ENCODE results near the gene ARL13A. TPM values are rescaled to one million over a fixed set of nuclear protein-coding genes. Genes with fewer than 3 reads are reported as not detected.

The ARL13A gene
- total RNA-seq, 1 donor from 2014 or later = not detected

DNA sequence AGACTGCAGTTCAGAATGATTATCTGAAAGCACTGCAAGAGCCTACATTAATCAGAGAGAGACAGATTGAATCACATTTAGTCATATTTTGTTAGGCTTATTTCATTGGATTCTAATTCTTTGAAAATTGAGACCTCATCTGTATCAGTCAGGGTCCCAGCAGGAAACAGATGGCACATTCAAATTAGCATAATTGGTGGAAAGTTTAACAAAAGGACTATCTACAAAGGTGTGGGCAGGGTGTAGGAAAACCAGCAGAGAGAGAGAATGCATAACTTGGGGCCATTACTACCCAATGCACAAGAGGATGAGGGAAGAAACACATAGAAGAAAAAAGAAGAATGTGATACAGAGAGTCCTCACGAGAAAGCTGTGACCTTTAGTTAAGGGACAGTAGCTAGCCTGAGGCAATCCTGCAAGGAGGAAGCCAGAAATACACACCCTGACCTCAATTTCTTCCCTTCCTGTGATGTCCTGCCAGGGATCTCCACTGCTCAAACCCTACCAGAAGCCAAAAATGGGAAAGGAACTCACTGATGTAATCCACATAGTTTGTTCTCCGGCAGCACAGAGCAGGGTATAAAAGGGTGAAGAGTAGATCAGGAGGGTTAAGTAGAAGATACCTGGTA is 23.1 kb upstream of the ARL13A start:
- Histone ChIP-seq H3K27me3 (ENCODE audit: control insufficient read depth in 3 of 3, insufficient read depth in 3 of 3, low read length in 3 of 3) (no peaks in the 10 kb centered on the region), H3K4me3 (ENCODE audit: low read length in 3 of 3) (no peak overlapping the region), H3K4me1 (ENCODE audit: control insufficient read depth in 3 of 3, insufficient read depth in 3 of 3, low read length in 3 of 3) (no peaks in the 10 kb centered on the region), H3K36me3 (ENCODE audit: control insufficient read depth in 3 of 3, insufficient read depth in 3 of 3, low read length in 3 of 3) (no peaks in the 10 kb centered on the region), H3K9me3 (ENCODE audit: control insufficient read depth in 3 of 3, low read length in 3 of 3) (no peaks in the 10 kb centered on the region), H3K27ac (ENCODE audit: low read depth, low read length) (no peak overlapping the region), H3K9ac (ENCODE audit: low read depth in 1 of 3, low read length in 3 of 3) (no peak overlapping the region)

DNA sequence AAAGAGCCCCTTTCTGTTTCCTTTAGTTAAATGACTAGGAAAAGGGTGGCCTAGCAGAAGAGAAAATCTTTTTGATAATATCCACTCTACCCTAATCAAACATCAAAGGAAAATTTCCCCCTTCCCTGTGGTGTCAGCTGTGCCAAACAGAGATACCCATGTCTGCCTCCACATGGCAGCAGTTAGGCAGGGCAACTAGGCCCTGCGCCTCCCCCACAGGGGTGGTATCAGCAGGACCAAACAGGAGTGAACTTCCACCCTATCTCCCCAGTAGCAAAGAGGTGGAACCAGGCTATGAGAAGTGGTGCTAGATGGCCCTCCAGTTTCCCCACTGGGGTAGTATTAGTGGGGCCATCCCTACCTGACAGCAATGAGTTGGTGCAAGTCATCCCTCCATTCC is 21.0 kb upstream of the ARL13A start:
- Histone ChIP-seq H3K9me3 (ENCODE audit: control insufficient read depth in 3 of 3, low read length in 3 of 3) (no peaks in the 10 kb centered on the region), H3K27ac (ENCODE audit: low read depth, low read length) (no peak overlapping the region), H3K4me3 (ENCODE audit: low read length in 3 of 3) (no peak overlapping the region), H3K27me3 (ENCODE audit: control insufficient read depth in 3 of 3, insufficient read depth in 3 of 3, low read length in 3 of 3) (no peaks in the 10 kb centered on the region), H3K9ac (ENCODE audit: low read depth in 1 of 3, low read length in 3 of 3) (no peak overlapping the region), H3K4me1 (ENCODE audit: control insufficient read depth in 3 of 3, insufficient read depth in 3 of 3, low read length in 3 of 3) (no peaks in the 10 kb centered on the region), H3K36me3 (ENCODE audit: control insufficient read depth in 3 of 3, insufficient read depth in 3 of 3, low read length in 3 of 3) (no peaks in the 10 kb centered on the region)

DNA sequence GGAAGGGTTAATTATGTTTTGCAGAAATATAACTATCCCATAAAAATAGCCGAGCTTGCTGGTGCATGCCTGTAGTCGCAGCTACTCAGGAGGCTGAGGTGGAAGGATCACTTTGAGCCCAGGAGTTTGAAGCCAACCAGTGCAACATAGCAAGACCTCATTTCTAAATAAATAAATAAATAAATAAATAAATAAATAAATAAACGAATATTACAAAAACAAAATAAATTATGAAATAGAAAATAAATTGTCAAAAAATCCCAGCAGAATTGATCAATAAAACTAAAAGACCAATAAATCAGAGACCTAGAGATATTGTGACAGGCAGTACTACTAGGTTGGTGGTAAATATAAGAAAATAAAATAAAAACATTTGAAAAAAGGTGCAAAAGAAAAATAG is 6.7 kb upstream of the ARL13A start:
- Histone ChIP-seq H3K27me3 (ENCODE audit: control insufficient read depth in 3 of 3, insufficient read depth in 3 of 3, low read length in 3 of 3) (no peaks in the 10 kb centered on the region), H3K9me3 (ENCODE audit: control insufficient read depth in 3 of 3, low read length in 3 of 3) (peaks cover 0 to 2% (median 0%) of the 10 kb centered on the region in 3 donors), H3K4me1 (ENCODE audit: control insufficient read depth in 3 of 3, insufficient read depth in 3 of 3, low read length in 3 of 3) (no peaks in the 10 kb centered on the region), H3K36me3 (ENCODE audit: control insufficient read depth in 3 of 3, insufficient read depth in 3 of 3, low read length in 3 of 3) (no peaks in the 10 kb centered on the region), H3K9ac (ENCODE audit: low read depth in 1 of 3, low read length in 3 of 3) (no peak overlapping the region), H3K27ac (ENCODE audit: low read depth, low read length) (no peak overlapping the region), H3K4me3 (ENCODE audit: low read length in 3 of 3) (no peak overlapping the region)

DNA sequence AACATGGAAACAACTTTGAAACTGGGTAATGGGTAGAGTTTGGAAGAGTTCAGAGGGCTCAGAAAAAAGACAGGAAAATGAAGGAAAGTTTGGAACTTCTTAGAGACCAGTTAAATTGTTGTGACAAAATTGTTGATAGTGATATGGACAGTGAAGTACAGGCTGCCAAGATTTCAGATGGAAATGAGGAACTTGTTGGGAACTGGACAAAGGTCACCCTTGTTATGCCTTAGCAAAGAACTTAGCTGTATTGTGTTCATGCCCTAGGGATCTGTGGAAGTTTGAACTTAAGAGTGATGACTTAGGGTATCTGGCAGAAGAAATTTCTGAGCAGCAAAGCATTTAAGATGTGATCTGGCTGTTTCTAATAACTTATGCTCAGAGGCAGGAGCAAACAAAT is 5.1 kb upstream of the ARL13A start:
- Histone ChIP-seq H3K9ac (ENCODE audit: low read depth in 1 of 3, low read length in 3 of 3) (no peak overlapping the region), H3K4me1 (ENCODE audit: control insufficient read depth in 3 of 3, insufficient read depth in 3 of 3, low read length in 3 of 3) (no peaks in the 10 kb centered on the region), H3K36me3 (ENCODE audit: control insufficient read depth in 3 of 3, insufficient read depth in 3 of 3, low read length in 3 of 3) (no peaks in the 10 kb centered on the region), H3K27me3 (ENCODE audit: control insufficient read depth in 3 of 3, insufficient read depth in 3 of 3, low read length in 3 of 3) (no peaks in the 10 kb centered on the region), H3K4me3 (ENCODE audit: low read length in 3 of 3) (no peak overlapping the region), H3K9me3 (ENCODE audit: control insufficient read depth in 3 of 3, low read length in 3 of 3) (peaks cover 0 to 2% (median 0%) of the 10 kb centered on the region in 3 donors), H3K27ac (ENCODE audit: low read depth, low read length) (no peak overlapping the region)

DNA sequence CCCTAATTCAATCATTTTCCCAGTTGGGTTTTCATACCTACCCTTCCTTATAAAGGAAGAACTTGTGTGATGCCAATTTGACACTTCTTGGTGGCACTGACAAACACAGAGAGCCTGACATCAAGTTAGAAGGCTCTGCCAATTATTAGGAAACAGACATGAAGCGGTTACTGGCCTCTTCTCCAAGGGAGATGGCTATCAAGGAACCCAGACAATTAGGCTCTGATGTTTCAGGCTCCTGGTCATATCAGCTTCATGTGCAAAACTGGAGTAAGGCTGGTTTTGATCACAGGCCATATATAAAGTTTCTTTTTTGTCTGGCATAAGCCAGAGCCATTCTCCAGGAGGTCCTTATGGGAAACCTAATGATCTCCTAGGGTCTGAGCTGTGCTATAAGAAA is 428 bp downstream of the ARL13A start:
- H3K36me3 ChIP-seq (ENCODE audit: control insufficient read depth in 3 of 3, insufficient read depth in 3 of 3, low read length in 3 of 3) = no peaks in the 10 kb centered on the region
- H3K4me3 ChIP-seq (ENCODE audit: low read length in 3 of 3) = no peak overlapping the region
- H3K9ac ChIP-seq (ENCODE audit: low read depth in 1 of 3, low read length in 3 of 3) = no peak overlapping the region
- H3K27ac ChIP-seq (ENCODE audit: low read depth, low read length) = no peak overlapping the region
- peaks cover 0 to 2% (median 0%) of the 10 kb centered on the region in 3 donors for H3K9me3 ChIP-seq (ENCODE audit: control insufficient read depth in 3 of 3, low read length in 3 of 3)
- no peaks in the 10 kb centered on the region for H3K27me3 ChIP-seq (ENCODE audit: control insufficient read depth in 3 of 3, insufficient read depth in 3 of 3, low read length in 3 of 3)
- no peaks in the 10 kb centered on the region for H3K4me1 ChIP-seq (ENCODE audit: control insufficient read depth in 3 of 3, insufficient read depth in 3 of 3, low read length in 3 of 3)

DNA sequence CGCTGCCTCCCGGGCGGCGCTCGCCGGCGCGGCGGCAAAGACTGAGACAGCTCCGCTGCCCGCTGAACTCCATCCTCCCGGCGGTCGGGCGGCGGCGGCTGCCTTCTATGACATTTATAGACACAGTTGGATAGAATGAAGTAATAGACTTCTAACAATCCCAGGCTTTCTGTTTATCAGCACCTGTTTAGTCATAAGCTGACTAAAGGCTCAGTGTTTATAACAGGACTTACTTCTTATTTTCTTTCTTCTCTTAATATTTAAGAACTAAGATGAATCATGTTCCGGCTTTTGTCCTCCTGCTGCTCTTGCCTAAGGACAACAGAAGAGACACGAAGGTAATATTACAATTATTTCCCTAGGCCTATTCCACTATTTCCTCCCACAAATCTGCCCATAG is 3.9 kb downstream of the ARL13A start:
- Histone ChIP-seq H3K9me3 (ENCODE audit: control insufficient read depth in 3 of 3, low read length in 3 of 3) (no peaks in the 10 kb centered on the region), H3K9ac (ENCODE audit: low read depth in 1 of 3, low read length in 3 of 3) (no peak overlapping the region), H3K27ac (ENCODE audit: low read depth, low read length) (no peak overlapping the region), H3K4me1 (ENCODE audit: control insufficient read depth in 3 of 3, insufficient read depth in 3 of 3, low read length in 3 of 3) (no peaks in the 10 kb centered on the region), H3K4me3 (ENCODE audit: low read length in 3 of 3) (no peak overlapping the region), H3K27me3 (ENCODE audit: control insufficient read depth in 3 of 3, insufficient read depth in 3 of 3, low read length in 3 of 3) (no peaks in the 10 kb centered on the region), H3K36me3 (ENCODE audit: control insufficient read depth in 3 of 3, insufficient read depth in 3 of 3, low read length in 3 of 3) (no peaks in the 10 kb centered on the region)

DNA sequence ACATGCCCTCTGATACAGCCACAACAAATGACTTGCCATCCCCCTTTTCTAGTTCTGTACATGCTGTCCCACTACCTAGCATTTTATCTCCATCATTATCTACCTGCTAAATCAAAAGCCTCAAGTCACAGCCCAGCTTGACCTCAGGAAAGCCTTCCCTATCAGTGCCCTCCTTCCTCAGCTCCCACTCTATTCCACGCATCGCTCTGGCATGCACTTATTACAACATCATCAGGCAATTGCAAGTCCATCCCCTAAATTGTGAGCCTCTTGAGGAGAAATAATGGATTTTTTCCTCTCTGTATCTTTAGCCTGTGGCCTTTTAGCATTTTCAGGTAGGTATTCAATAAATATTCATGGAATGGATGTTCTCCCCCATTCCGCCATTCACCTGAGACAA is 5.7 kb downstream of the ARL13A start:
- H3K27me3 ChIP-seq (ENCODE audit: control insufficient read depth in 3 of 3, insufficient read depth in 3 of 3, low read length in 3 of 3) = no peaks in the 10 kb centered on the region
- no peaks in the 10 kb centered on the region for H3K36me3 ChIP-seq (ENCODE audit: control insufficient read depth in 3 of 3, insufficient read depth in 3 of 3, low read length in 3 of 3)
- no peak overlapping the region for H3K27ac ChIP-seq (ENCODE audit: low read depth, low read length)
- H3K4me1 ChIP-seq (ENCODE audit: control insufficient read depth in 3 of 3, insufficient read depth in 3 of 3, low read length in 3 of 3) = no peaks in the 10 kb centered on the region
- H3K9me3 ChIP-seq (ENCODE audit: control insufficient read depth in 3 of 3, low read length in 3 of 3) = no peaks in the 10 kb centered on the region
- H3K9ac ChIP-seq (ENCODE audit: low read depth in 1 of 3, low read length in 3 of 3) = no peak overlapping the region
- H3K4me3 ChIP-seq (ENCODE audit: low read length in 3 of 3) = no peak overlapping the region

DNA sequence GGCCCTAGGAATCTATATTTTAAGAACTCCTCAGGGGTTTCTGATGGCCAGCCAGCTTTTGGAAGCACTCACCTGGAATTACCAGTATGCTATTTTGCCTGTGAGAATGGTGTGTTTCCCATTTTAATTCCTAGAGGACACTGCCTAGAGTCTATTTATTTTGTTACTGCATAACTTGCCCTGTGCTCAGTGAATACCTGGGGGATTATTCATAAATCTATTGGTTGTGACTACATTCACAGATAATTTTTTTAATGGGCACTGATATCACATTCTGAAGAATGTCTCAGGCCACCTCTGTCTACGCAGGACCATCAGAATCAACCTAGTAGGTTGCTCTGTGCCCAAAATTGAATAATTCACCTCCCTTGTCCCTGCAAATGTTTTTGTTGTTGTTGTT is 6.7 kb downstream of the ARL13A start:
- no peaks in the 10 kb centered on the region for H3K36me3 ChIP-seq (ENCODE audit: control insufficient read depth in 3 of 3, insufficient read depth in 3 of 3, low read length in 3 of 3)
- H3K27ac ChIP-seq (ENCODE audit: low read depth, low read length) = no peak overlapping the region
- no peak overlapping the region for H3K9ac ChIP-seq (ENCODE audit: low read depth in 1 of 3, low read length in 3 of 3)
- H3K27me3 ChIP-seq (ENCODE audit: control insufficient read depth in 3 of 3, insufficient read depth in 3 of 3, low read length in 3 of 3) = no peaks in the 10 kb centered on the region
- H3K4me1 ChIP-seq (ENCODE audit: control insufficient read depth in 3 of 3, insufficient read depth in 3 of 3, low read length in 3 of 3) = no peaks in the 10 kb centered on the region
- H3K9me3 ChIP-seq (ENCODE audit: control insufficient read depth in 3 of 3, low read length in 3 of 3) = no peaks in the 10 kb centered on the region
- no peak overlapping the region for H3K4me3 ChIP-seq (ENCODE audit: low read length in 3 of 3)

DNA sequence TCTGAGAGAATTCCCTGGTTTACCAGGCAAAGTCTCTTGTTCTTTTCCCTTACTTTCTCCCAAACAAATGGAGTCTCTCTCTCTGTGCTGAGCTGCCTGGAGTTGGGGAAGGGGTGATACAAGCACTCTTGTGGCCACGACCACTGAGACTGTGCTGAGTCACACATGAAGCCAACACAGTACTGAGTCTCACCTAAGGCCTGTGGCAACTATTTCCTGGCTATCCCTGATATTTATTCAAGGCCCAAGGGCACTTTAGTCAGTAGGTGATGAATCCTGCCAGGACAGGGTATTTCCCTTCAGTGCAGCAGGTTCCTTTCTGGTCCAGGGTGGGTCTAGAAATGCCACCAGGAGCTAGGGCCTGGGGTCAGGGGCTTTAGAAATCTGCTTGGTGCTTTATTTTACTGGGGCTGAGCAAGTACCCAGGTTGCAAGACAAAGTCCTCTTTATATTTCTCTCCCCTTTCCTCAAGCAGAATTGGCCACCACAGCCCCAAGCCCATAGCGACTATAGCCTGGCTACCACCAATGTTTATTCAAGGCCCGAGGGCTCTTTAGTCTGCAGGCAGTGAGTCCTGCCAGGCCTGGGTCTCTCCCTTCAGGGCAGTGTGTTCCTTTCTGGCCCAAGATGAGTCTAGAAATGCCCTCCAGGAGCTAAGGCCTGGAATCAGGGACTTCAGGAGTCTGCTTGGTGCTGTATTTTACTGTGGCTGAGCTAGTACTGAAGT is 10.5 kb downstream of the ARL13A start:
- Histone ChIP-seq H3K9me3 (ENCODE audit: control insufficient read depth in 3 of 3, low read length in 3 of 3) (no peaks in the 10 kb centered on the region), H3K27ac (ENCODE audit: low read depth, low read length) (no peak overlapping the region), H3K36me3 (ENCODE audit: control insufficient read depth in 3 of 3, insufficient read depth in 3 of 3, low read length in 3 of 3) (no peaks in the 10 kb centered on the region), H3K27me3 (ENCODE audit: control insufficient read depth in 3 of 3, insufficient read depth in 3 of 3, low read length in 3 of 3) (peaks cover 0 to 3% (median 0%) of the 10 kb centered on the region in 3 donors), H3K4me1 (ENCODE audit: control insufficient read depth in 3 of 3, insufficient read depth in 3 of 3, low read length in 3 of 3) (no peaks in the 10 kb centered on the region), H3K4me3 (ENCODE audit: low read length in 3 of 3) (no peak overlapping the region), H3K9ac (ENCODE audit: low read depth in 1 of 3, low read length in 3 of 3) (no peak overlapping the region)

DNA sequence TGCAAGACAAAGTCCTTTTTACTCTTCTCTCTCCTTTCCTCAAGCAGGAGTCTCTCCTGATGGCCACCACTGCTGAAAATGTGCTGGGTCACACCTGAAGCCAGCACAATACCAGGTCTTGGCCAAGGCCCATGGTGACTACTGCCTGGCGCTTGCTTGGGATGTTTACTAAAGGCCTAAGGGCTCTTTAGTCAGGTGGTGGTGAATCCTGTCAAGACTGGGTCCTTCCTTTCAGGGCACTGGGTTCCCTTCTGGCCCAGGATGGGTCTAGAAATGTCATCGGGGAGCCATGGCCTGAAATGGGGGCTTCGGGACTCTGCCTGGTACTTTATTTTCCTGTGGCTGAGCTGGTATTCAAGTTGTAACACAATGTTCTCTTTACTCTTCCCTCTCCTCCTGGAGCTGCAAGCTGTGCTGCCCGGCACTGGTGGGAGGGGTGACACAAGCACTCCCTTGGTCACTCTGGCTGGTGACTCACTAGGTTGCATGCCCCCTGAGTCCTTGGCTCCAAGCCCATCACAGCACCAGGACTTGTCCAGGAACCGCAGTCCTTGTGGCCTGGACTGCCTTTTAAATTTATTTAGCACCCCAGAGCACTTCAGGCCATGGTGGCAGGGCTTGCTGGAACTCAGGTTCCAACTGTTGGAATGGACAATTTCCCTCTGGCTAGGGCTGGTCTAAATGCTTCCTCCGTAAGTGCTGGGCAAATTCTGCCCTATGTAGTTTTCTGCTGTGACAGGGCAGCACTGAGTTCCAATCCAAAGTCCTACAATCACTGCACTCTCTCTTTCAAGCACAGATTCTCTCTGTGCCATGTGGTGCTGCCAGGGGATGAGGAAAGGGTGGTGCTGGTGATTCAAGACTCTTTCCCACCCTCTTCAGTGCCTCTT is 11.3 kb downstream of the ARL13A start:
- Histone ChIP-seq H3K27me3 (ENCODE audit: control insufficient read depth in 3 of 3, insufficient read depth in 3 of 3, low read length in 3 of 3) (peaks cover 0 to 3% (median 0%) of the 10 kb centered on the region in 3 donors), H3K27ac (ENCODE audit: low read depth, low read length) (no peak overlapping the region), H3K9ac (ENCODE audit: low read depth in 1 of 3, low read length in 3 of 3) (no peak overlapping the region), H3K4me3 (ENCODE audit: low read length in 3 of 3) (no peak overlapping the region), H3K9me3 (ENCODE audit: control insufficient read depth in 3 of 3, low read length in 3 of 3) (no peaks in the 10 kb centered on the region), H3K4me1 (ENCODE audit: control insufficient read depth in 3 of 3, insufficient read depth in 3 of 3, low read length in 3 of 3) (no peaks in the 10 kb centered on the region), H3K36me3 (ENCODE audit: control insufficient read depth in 3 of 3, insufficient read depth in 3 of 3, low read length in 3 of 3) (no peaks in the 10 kb centered on the region)
